Spleen (tissue), 10 donors: ENCODE results near the gene HJURP. TPM values are rescaled to one million over a fixed set of nuclear protein-coding genes. Genes with fewer than 3 reads are reported as not detected.

ENCODE experiments used
- polyA plus RNA-seq, 3 donors: library from polyadenylated mRNA; stranded (reverse); fragments of 200-250 nt; gene quantifications; one replicate each; pipeline ENCODE4 v1.2.1, GENCODE V29; 2013
- total RNA-seq, 7 donors: library from RNA; depleted of rRNA in 3 of 7; stranded (reverse); fragments of >200 nt in 3 of 7; fragmentation: NEBNext Ultra II Directional in 4 of 7; extraction: Animal tissue kit (Norgen Biotek cat#: 25700) in 4 of 7; gene quantifications; one replicate each; pipeline versions ENCODE4 v1.1.0 to v1.2.1, GENCODE V29; 2016 to 2021
- donor health status: healthy with polysubstance abuse.
- donor health status: DM: no; HTN: no; CAD: no; lungs with moderate emphysema.
- donor health status: DM: no; HTN: no; CAD: no.
- donor health status: Bipolar disorder and iron deficiency.
- donor health status: healthy.
- donor health status: DM: no; HTN: no; CAD: no.
- donor health status: DM: yes; HTN: yes; CAD: no.

HJURP gene
- total and polyA plus RNA-seq, 10 donors = 1.4 to 7.4 (median 5.2) TPM

Other genes starting within 250 kb of the HJURP start
- not detected for gene UGT1A8, start 236.9 kb downstream of the HJURP start, total RNA-seq
- not detected for gene UGT1A8, start 236.9 kb downstream of the HJURP start, polyA plus RNA-seq
- not detected for gene UGT1A10, start 218.1 kb downstream of the HJURP start, total RNA-seq
- gene UGT1A10, start 218.1 kb downstream of the HJURP start, polyA plus RNA-seq = under 1 TPM in 1 of 3 donors, not detected in 2; 0.03 TPM
- gene UGT1A9, start 182.6 kb downstream of the HJURP start, total RNA-seq = not detected
- not detected for gene UGT1A9, start 182.6 kb downstream of the HJURP start, polyA plus RNA-seq
- gene UGT1A7, start 172.6 kb downstream of the HJURP start, total RNA-seq = not detected
- gene UGT1A7, start 172.6 kb downstream of the HJURP start, polyA plus RNA-seq = under 1 TPM in 1 of 3 donors, not detected in 2; 0.03 TPM
- not detected for gene UGT1A6, start 161.6 kb downstream of the HJURP start, total RNA-seq
- not detected for gene UGT1A6, start 161.6 kb downstream of the HJURP start, polyA plus RNA-seq
- gene UGT1A5, start 141.6 kb downstream of the HJURP start, total RNA-seq = not detected
- not detected for gene UGT1A5, start 141.6 kb downstream of the HJURP start, polyA plus RNA-seq
- gene UGT1A4, start 135.8 kb downstream of the HJURP start, total RNA-seq = not detected
- gene UGT1A4, start 135.8 kb downstream of the HJURP start, polyA plus RNA-seq = not detected
- gene UGT1A3, start 125.5 kb downstream of the HJURP start, total RNA-seq = not detected
- not detected for gene UGT1A3, start 125.5 kb downstream of the HJURP start, polyA plus RNA-seq
- gene UGT1A1, start 94.3 kb downstream of the HJURP start, total RNA-seq = not detected
- gene UGT1A1, start 94.3 kb downstream of the HJURP start, polyA plus RNA-seq = not detected
- under 1 TPM in 2 of 7 donors, not detected in 5; 0.27 to 0.43 TPM for gene MROH2A, start 76.2 kb downstream of the HJURP start, total RNA-seq
- gene MROH2A, start 76.2 kb downstream of the HJURP start, polyA plus RNA-seq = 1 to 10 TPM in 1 of 3 donors, not detected in 2; 1.5 TPM
- not detected for gene TRPM8, start 62.8 kb upstream of the HJURP start, total RNA-seq
- under 1 TPM in 2 of 3 donors, not detected in 1; 0.02 to 0.06 TPM for gene TRPM8, start 62.8 kb upstream of the HJURP start, polyA plus RNA-seq
- gene SPP2, start 196.2 kb upstream of the HJURP start, total RNA-seq = not detected
- gene SPP2, start 196.2 kb upstream of the HJURP start, polyA plus RNA-seq = not detected